ENCODE results near the gene SSR3.

DNA sequence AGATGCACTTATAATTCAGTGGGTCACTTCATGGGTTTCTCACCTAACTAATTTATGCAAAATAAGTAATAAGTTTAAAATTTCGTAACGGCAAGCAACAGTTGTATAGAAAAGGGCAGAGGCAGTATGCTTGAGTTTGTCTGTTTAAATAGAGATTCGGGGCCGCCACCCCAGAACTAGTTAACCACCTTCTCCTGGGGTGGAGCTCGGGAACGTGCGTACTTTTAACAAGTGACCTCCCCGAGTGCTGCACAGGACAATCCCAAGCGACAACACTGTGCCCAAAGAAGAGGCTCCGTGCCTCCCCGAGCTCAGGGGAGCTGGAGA is 439 bp downstream of the SSR3 start:
- TF ChIP-seq ZNF384 (IDR thresholded peaks at IDR 0.05) (no peak), FOXK2 (IDR thresholded peaks at IDR 0.05) (no peak), HDGF (IDR thresholded peaks at IDR 0.05; ENCODE audit: borderline replicate concordance) (no peak), LEF1 (IDR thresholded peaks at IDR 0.05; ENCODE audit: borderline replicate concordance) (no peak), FOXM1 (IDR thresholded peaks at IDR 0.05; ENCODE audit: borderline replicate concordance) (no peak), NFRKB (IDR thresholded peaks at IDR 0.05) (no peak), ARNT (IDR thresholded peaks at IDR 0.05) (no peak), SP1 (IDR thresholded peaks at IDR 0.05) (no peak), TARDBP (IDR thresholded peaks at IDR 0.05) (no peak), FOXA1 (IDR thresholded peaks at IDR 0.05) (no peak), ELF4 (IDR thresholded peaks at IDR 0.05) (no peak), SUZ12 (IDR thresholded peaks at IDR 0.05) (no peak), CTBP1 (IDR thresholded peaks at IDR 0.05; ENCODE audit: borderline replicate concordance) (no peak), BHLHE40 (IDR thresholded peaks at IDR 0.05; ENCODE audit: borderline replicate concordance) (no peak)

Measured in HEK293T (cell line).